UCSD-AML1 (cell line): ENCODE data around the gene NCOA7.
"Not testable (repeated sequence)": the region's sequence is repeated elsewhere in the genome, so short reads cannot be mapped to it uniquely, and the experiment has no call there.

Source experiments
- DNase-seq: peaks from one replicate; lab custom pipeline; 2025; ENCODE audit not compliant: unreplicated experiment; lab: John Stamatoyannopoulos, UW

NCOA7 gene

GRCh38 chr6:125834348-125834747 lies 43.6 kb downstream of the NCOA7 start:
- DNase-seq, result no peak

DNA sequence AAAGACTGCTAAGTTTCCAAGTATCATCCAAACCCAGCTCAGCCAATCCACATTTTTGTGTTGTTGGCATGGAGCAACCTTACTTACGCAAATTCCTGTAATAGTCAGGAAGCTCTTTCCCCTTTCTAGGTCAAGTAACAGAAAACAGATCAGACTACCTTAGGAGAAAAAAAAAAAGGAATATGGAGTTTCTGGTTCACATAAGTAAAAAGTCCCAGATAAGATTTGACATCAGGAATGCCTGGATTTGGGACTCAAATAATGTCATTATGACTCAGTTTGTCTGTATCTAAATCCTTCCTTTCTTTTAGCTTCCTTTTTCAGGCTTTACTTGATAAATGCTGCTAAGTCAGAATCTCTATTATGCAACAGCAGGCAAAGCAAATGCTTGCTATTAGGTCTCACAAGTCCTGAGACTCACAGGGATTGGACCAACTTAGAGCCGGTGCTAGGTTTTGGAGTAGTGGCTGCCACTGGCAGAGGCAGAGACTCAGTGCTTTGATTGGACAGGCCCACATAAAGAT lies 44.5 kb downstream of the NCOA7 start:
- no peak for DNase-seq

- DNase-seq, result no peak
Measured at GRCh38 chr6:125836466-125836865, 45.7 kb downstream of the NCOA7 start.

GRCh38 chr6:125839471-125839870 lies 48.7 kb downstream of the NCOA7 start:
- DNase-seq, result no peak

DNA sequence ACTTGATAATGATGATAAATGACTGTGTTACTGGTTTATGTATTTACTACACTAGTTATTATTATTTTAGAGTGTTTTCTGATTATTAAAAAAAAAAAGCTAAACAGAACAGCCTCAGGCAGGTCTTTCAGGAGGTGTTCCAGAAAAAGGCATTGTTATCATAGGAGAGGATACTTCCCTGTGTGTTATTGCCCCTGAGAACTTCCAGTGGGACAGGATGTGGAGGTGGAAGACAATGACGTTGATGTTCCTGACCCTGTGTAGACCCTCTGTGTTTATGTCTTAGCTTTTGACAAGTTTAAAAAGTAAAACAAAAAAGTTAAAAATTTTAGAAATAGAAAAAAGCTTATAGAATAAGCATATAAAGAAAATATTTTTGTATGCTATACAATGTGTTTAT lies 49.1 kb downstream of the NCOA7 start:
- no peak for DNase-seq

- no peak for DNase-seq
Measured at GRCh38 chr6:125841356-125842090, 50.8 kb downstream of the NCOA7 start.

GRCh38 chr6:125842091-125842626 lies 51.4 kb downstream of the NCOA7 start:
- no peak for DNase-seq

DNA sequence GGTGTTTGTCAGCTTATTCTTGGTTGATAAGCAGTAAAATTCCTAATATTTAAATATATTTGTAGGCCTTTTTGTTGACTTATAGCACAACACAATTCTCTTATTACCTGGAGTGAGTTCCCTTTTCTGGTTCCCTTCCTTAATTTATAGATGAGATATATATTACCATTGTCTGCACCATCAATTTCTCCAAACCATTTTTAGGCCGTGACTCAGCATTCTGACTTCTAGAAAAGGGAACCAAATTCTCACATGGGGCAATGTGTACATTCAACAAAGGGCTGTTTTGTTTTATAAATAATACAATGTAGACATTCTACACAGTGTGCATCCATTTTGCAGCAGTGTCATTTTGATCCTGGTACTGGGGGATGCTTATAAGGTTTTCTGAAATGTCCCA lies 52.8 kb downstream of the NCOA7 start:
- no peak for DNase-seq

DNA sequence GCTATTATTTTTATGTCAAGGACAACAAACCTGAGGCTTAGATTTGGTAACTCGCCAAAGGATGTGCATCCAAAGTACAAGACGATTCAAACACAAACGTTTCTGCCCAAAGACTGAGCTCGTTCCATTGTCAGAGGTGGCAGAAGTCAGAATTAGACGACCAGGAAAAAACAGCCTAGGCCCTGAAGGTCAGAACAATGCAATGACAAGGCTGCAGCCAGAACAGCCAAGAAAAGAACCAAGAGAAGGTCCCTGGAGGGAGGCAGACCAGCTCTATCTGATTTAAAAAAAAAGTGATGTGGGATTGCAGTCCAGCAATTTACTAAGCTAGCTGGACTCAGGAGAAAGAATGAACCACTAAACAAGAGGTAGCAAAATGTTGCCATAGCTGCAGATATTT lies 54.2 kb downstream of the NCOA7 start:
- DNase-seq, result no peak

- DNase-seq, result no peak
Measured at GRCh38 chr6:125846292-125847024, 55.7 kb downstream of the NCOA7 start.

- DNase-seq, result not testable (repeated sequence)
Measured at GRCh38 chr6:125848286-125848685, 57.5 kb downstream of the NCOA7 start.

DNA sequence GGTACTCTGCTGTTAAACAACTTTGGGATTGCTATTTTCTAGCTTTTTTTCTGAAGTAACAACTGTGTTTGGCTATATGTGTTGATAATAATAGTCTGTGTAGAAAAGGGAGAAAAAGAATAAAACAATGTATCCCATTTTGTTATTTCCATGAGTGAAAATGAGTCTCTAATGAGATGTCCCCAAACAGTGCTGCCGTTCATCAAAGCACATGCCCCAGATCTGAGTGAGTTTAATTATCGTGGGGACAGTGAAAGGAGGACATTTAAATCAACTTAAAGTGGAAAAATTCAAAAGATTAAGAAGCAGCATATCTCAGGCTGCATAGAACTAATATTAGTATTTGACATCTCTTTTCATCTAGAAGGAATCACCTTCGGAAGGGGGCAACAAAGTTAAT lies 59.6 kb downstream of the NCOA7 start:
- no peak for DNase-seq

- DNase-seq, result no peak
Measured at GRCh38 chr6:125852587-125852986, 61.8 kb downstream of the NCOA7 start.

DNA sequence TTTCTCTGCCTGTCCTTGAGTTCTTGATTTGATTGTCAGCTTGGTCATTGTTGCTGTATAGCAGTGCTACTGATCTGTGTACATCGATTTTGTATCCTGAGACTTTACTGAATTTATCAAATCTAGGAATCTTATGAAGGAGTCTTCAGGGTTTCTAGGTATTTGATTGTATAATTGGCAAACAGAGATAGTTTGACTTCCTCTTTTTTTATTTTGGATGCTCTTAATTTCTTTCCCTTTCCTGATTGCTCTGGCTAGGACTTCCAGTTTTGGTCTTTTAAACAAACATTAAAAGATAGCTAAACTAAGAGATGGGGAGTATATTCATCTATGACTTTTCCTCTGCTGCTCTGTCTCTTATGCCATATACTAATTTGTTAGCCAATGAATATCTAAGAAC lies 62.4 kb downstream of the NCOA7 start:
- DNase-seq, result no peak

- no peak for DNase-seq
Measured at GRCh38 chr6:125853756-125854155, 63.0 kb downstream of the NCOA7 start.

GRCh38 chr6:125854355-125854754 lies 63.6 kb downstream of the NCOA7 start:
- no peak for DNase-seq

GRCh38 chr6:125855783-125856182 lies 65.0 kb downstream of the NCOA7 start:
- no peak for DNase-seq

DNA sequence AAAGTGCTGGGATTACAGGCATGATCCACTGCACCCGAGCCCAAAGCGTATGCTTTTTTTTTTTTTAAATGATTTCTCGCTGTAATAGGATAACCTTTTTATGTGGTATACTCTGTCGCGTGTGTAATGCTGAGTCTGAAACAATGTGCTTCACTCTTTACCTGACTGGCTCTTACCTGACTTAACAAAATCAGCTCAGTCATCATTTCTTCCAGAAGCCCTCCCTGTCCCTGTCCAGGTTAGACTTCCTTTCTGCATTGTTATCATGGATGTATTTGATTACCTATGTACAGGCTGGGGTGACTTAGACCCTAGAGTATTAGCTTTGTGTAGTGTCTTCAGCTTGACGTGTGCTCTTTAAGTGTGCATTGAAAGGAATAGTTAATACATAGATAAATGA lies 67.1 kb downstream of the NCOA7 start:
- no peak for DNase-seq

DNA sequence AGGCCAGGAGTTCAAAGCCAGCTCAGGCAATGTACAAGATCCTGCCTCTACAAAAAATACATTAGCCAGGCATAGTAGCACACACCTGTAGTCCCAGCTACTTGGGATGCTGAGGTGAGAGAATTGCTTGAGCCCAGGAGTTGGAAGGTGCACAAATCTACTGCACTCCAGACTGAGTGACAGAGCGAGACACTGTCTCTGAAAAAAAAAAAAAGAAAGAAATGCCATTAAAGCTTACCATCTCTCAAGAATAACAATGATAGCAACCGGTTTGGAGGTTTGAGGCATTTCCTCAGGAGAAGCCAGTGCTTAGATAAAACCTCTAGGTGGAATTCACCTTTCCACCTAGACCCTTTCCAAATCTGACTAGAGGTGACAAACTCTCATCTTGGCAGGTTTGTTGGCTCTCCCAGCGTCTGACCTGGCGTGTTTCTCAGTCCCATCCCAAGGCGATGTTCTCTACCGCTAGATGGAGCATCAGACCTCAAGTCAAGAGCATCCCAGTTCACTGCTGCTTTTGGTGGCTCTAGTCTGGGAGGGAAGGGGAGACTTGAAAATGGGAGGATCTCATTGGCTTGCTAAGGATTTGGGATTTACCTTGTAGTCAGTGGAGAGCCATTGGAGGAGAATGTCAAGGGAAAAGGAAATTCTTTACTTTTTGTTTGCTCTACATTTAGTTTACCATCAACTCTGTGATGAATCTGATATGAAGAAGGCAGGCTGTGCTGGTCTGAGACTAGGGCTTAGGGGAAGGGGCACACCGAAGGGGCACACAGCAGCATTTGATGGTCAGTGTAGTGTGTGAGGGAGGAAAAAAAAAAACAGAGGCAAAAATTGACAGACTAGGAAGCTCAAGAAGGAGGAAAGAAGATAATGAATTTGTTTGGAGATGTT lies 67.9 kb downstream of the NCOA7 start:
- peak; percentile 11 for DNase-seq

DNA sequence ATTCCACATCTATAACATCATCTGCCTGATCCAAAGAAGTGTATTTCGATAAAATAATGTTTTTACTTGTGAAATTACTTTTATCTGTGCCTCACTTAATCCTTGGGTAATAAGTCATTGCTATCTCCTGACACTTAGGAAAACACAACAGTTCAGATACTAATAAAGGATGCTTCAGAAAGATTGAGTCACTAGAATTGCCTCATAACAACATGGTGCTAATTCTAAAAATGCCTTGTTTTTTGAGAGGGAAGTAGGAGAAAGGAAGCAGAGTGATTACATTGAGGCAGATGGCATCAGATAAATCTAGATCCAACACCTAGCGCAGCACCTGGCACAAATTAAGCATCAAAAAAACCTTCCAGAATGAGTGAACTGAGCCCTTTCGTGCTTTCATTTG lies 69.0 kb downstream of the NCOA7 start:
- DNase-seq, result no peak

GRCh38 chr6:125863023-125863422 lies 72.3 kb downstream of the NCOA7 start:
- no peak for DNase-seq
